CD4-positive, alpha-beta T cell treated with Interleukin-21 for 1 hour (primary cell): ENCODE data around the gene OSBP2.

Experiments
- DNase-seq: peaks from one replicate; pipeline ENCODE4 v3.0.0-alpha.2; 2020

The OSBP2 gene

DNA sequence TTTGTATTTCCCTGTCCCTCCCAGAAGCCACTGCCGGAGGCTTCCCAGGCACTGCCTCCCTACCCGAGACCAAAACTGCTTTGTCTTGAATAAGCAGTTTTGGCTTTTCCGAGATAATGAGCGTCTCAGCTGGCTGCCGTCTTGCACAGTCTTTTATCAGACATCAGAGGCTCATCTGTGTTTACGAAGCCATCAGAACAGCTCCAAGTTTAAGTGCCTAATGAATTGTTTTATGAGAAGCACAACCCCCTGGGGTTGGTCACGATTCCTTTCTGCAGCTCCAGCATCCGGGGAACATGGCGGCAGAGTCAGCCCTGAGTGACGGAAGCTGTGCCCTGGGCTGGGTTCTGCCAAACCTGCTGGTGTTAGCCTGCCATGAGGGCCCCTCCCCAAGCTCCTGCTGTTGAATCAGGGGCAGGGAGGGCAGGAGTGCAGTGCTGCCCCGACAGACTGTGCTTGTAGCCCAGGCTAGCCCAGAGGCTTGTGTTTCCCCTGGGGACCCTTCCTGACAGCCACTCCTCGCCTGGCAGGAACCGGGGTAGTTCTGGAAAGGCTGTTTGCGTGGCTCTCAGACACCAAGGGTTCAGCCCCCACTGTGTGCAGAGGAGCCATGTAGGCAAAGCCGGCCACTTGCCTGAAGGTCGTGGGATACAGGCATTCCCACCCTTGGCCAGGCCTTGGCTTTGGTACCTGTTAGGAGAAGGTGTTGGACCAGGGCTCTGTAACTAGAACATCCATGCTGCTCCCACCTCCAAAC, 177.8 kb downstream of the OSBP2 start:
- no peak for DNase-seq

DNA sequence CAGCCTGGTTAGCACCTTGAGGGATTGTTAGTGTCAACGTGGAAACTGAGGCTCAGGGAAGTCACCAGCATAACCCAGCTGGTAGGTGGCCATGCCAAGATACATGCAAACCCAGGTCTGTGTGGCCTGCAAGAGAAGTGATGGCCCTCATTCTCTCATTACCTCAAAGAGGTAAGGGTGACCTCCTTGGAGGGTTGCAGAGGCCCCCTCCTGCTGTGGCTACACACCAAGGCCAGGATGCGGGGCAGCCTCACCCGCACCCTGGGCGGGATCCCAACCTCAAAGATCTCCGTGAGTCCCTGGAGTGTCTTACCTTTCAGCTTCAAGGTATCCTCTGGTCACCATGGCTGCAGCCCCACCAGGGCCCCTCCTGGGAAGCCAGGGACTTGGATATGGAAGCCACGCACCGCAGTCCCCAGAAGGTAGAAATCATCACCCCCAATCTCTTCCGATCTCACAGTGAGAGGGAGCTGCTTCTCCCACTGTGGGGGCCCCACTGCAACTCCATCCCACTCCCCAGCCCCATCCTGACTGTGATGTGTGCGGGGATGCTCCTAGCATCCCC, 178.5 kb downstream of the OSBP2 start:
- no peak for DNase-seq

DNA sequence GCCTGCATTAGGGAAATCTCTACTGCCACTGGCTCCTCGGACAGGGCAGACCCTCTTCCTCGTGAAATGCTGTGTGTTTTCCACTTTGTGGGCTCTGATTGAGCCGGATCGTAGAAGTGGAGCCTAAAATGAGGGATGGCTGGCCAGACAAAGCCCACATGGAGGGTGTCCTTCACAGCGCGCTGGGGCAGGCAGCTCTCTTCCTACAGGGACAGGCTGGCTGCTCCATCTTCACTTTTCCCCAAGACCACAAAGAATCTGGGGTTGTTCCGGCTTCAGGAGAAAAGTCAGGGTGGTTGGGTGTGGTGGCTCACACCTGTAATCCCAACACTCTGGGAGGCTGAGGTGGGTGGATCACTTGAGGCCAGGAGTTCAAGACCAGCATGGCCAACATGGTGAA, 179.0 kb downstream of the OSBP2 start:
- DNase-seq, result no peak

DNA sequence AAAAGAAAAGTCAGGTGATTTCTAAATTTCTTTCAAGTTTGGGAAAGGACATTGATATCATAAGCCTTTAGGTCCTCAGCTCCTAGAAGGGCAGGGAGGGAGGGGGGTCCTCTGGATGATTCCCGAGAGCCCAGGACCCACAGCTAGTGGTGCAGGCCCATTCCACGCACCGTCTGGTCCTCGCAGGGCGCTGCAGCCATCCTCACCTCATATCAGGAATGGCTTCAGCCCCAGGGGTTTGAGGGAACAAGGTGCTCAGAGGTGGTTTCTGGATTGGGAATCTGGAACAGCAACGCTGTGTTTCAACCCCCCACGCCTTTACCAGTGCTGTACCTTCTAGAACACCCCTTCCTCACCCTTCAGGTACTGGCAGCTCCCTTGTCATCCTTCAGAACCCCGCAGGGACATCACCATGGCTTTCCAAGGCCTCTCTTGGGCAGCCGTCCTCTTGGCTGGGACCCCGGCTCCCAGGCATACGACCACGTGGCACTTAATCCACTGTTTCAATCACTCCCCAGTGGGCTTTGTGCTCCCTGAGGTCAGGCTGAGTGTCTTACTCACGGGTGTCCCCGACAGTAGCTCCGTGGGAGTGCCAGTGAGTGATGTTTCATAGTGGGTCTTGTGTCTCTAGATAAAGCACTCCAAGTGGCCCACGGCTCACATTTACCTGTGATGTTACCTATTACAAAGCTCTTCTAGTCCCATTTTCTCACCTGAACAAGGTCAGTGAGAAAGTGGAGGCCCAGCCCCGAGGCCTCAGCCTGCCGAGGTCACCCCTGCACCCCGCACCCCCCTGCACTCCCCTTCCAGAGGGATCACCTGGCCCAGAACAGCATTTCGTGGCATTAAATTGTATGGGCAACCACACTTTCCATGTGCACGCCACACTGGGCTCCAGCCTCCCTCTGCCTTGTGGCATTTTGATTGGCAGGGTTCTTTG, 180.0 kb downstream of the OSBP2 start:
- no peak for DNase-seq

DNA sequence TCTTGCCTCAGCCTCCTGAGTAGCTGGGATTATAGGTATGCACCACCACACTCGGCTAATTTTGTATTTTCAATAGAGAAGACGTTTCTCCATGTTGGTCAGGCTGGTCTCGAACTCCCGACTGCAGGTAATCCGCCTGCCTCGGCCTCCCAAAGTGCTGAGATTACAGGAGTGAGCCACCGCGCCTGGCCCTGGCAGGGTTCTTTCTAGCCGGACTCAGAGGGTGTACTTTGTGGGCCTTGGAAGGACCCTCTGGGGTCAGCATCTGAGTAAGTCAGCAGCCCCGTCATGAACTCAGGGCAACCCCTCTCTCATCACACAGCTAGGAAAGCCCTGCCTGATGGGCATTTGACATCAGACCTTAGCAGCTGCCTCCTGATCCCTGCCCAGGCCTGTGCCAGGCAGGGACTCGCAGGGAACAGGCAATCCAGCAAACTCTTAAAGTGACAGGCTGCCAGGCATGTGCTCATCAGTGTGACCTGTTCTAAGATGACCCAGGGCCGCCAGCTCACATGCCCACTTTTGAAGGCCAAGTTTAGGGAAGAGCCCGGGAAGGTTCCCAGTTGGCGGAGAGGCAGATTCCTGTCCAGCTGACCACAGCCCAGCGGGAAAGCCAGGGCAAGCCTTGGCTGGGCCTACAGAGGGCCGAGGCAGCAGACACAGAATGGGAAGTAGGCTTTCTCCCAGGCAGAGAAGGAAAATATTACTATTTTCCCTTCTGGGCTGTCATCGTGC, 181.0 kb downstream of the OSBP2 start:
- DNase-seq, result no peak

DNA sequence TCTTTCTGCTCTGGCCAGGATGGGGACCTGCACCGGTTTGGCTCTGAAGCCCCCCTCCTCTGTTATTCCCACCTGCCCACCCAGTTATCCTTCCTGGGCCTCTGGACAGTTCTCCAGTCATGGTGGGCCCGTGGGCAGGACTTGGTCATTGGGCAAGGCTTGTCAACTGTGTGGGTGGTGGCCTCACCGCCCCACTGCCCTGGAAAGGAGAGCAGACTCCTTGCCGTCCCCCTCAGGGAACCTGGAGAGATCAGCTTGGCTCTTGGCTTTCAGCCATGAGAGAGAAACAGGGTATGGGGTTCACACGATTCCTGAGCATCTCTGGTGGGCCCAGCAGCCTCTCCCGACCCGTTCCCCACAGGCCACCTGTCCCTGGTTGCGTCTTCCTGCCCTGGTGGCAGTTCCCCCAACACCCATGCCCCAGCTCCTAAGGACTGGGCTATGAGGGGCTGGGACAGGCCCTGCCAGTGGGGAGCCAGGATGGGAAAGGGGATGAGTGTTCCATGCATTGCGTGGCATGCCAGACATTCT, 181.6 kb downstream of the OSBP2 start:
- DNase-seq, result no peak

DNA sequence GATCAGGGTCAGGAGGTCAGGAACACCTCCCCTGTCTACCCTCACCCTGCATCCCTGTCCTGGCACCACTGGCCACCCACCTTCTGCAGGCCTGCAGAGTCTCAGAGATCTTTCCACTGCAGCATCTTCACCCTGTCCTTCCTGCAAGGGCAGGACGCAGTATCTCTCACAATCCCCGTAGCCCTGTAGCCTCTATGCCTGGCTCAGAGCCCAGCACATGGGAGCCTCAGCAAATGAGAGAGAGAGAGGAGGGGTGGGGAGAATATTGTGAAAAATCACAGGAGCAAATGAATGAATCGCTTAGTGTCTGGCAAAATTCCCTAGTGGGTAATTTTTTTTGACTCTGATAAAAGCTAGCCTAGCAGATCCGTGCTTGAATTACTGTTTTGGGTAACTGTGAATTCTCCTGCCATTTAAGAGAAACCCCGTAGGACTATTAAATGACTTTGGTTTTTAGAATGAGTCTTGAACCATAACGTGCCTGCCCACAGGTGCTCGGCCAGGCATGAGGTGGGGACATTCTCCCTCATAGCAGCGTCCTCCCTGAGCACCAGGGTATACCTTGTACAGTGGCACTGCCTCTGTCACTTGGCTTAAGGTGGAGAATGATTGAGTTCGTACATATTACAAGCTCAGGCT, 182.4 kb downstream of the OSBP2 start:
- no peak for DNase-seq

DNA sequence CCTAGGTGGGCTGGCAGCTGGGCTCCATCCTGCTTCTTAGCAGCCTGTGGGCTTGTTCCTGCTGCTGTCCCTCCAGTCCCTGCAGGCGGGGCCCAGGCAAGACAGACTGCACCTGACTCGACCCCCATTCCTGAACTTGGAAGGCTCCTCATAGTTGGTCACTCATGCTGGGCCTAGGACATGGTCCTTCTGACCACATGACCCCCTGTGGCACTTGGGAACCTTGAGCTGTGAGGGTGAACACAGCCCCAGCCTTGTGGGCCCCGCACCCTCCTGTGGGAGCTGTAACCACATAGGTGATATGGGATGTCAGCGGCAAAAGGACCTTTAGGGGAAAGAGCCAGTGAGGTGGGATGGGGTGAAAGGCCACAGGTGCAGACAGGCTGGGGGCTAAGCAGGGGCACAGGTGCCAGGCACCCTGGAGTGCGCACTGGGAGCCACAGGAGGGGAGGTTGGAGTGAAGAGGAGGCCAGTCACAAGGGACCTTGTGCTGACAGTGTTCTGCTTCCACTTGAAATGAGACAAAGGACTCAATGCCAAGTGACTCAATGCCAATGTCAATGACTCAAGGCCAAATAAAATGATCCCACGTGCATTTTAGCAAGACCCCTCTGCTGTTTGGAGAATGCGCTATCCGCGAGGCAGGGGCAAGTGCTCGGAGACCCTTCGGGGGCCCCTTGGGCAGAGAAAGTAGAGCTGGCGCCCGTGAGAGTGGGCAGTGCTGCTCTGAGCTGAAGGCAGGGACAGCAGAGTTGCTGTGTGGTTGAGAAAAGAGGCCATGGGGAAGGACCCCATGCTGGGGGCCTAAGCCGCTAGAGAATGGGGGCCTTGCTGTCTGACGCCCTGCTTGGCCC, 183.2 kb downstream of the OSBP2 start:
- no peak for DNase-seq

DNA sequence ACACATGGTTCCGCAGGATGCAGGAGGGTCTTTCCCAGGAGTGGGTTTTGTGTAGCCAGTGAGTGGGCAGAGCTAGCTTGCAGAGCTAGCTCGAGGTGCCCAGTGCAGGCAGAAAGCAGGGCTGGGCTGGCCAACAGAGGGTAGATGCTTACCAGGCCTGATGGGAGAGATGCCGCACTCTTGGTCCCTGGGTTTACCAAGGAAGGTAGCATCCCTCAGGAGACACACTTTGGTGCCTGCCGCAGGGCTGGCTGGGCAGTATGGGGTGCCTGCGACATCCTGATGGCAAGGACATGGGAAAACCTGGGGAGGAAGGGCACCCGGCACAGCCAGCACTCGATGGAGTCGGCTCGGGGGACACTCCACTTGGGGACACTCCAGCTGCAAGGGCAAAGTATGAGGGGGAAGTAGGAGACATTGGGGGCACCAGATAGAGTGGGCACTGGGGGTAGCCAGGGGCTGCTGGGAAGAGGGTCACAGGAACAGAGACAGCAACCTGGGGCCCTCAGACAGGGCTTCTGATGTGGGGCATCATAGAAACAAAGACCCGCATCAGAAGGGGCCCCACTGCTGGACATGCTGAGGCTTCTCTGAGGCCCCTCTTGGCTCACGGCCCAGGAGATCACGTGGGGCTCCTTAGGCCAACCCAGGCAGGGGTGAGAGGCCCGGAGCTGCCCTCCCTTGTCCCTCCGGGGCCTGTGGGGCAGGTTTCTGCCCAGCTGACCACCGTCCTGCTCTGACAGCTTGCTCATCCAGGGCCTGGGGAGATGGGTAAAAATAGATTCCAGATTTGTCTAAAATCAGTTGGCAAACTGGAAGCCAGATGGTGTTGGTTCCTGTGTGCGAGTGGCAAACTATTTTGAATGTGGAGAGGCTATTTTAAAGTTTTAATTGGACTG, 184.1 kb downstream of the OSBP2 start:
- DNase-seq, result no peak

DNA sequence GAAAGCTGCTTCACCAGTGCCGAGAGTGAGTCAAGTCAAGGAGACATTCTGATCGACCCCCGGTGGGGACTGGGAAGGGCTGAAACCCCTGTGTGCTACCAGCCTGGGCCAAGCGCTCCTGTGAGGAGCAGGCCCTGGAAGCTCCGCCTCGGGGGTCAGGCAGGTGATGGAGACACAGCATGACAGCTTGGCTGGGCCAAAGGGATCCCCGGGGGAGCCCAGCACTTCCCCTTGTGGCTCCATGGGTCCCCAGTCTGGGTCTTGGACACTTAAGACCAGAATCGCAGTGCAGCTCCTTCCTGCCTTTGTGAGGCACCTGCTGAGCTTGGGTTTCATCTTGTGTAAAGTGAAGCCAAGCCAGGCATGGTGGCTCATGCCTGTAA, 184.7 kb downstream of the OSBP2 start:
- DNase-seq, result no peak

DNA sequence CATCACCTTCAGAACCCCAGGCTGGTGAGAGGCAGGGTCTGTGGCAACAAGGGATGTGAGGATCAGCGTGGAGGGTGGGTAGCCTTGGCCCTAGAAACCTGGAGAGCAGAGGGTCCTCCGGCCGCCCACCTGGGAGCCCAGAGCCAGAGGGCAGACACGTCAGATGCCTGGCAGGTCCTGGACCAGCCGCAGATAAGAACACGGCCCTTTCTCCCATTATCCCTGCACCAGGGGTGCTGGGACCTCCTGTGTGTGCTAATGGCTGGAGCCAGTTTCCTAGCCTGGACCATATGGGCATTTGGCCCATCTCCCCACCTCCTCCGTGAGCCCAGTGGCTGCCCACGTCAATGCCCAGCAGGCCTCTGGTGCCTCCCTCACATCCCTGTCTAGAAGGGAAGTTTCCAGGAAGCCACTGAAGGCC, 185.5 kb downstream of the OSBP2 start:
- DNase-seq, result no peak

DNA sequence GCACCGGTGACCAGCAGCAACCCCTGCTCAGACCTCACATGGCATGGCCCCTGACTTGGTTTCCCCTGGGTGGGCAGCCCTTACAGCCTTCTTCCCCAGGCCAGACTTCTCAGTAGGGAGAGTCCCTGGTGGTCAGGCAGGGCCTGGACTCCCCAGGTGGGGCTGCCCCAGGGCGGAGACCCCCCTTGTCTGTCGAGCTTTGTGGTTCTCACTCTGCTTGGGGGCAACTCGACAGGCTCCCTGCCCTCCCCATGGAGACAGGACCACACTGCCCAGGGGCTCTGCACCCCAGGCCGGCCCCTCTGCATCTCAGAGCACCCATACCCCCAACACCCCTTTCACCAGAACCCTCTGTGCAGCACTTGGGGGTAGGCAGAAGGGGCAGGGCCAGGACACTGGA, 186.2 kb downstream of the OSBP2 start:
- DNase-seq, result no peak

DNA sequence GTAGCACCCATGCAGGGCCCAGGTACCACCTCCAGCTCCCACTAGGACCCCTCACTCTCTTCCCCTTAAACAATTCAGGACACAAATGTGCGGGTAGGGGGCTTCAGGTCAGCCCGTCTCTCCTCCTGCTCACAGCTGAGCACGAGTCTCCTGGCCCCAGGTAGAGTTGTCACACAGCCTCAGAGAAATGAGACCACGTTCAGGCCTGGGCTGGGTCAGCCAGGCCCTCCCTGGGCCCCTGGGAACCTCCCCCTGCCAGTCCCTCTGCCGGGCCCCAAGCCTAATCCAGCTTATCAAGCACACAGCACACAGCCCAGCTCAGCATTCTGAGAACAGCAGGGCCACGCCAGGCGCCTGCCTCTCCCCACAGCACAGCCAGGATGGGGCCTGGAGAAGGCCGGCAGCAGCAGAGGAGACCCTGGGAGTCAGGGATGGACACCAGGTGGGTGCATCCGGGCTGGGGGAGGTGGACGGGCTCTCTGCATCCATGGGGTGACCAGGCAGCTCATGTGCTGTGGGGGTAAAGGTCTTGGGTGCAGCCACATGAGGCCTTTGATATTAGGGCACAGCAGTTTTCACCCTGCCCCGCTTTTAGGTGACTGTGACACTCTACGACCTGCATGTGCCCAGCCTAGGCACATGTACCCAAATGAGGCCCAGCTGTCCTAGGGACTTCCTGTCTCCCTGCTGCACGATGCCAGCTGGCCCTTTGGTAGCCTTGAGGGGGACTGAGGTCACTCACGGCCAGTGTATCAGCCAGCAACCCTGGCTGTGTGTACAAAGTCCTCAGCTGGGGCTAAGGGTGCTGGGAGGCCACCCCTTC, 186.9 kb downstream of the OSBP2 start:
- DNase-seq, result no peak

DNA sequence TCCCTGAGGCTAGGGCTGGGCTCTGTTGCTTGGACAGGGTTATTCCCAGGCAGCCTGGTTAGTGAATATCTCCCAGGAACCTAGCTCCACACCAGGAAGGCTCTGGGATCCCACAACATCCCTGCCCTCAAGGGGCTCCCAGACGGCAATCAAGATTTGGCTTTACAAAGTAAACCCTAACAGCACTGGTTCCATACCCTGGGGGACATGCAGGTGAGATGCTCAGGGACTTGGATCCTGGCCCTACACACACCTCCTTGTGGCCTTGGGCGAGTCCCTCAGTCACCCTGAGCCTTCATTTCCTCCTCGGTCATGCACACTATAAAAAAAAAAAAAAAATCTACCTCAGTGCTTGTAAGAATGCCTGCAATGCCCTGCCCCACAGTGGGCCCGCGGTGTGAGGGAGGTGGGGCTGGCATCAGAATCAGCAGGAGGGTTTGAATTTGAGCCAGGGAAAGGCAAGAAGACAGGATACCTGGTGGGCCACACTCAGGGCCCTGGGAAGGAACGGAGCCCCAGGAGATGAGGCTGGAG, 187.6 kb downstream of the OSBP2 start:
- no peak for DNase-seq

DNA sequence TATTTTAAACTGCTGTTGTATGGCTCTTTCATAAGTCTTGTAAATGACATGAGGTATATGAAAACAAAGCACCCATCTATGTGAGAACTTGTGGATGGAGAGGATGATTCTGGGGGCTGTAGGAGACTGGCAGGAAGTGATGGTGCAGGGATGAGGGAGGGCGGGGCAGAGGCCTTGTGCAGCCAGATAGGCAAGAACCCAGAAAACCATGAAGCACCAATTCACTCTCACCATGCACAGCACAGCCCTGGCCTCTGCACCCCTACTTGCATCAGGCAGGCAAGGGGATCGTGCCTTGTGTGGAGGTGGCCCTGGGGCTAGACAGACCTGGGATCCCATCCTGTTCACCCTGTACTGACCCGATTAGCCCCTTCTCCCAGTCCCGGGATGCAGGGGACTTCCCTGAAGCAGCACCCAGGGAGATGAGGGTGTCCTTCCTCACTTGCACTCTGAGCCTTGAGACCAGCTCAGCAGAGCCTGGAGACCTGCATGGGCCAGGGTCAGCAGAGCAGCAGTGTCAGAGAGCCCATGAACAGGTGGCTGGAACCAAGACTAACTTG, 188.4 kb downstream of the OSBP2 start:
- no peak for DNase-seq

DNA sequence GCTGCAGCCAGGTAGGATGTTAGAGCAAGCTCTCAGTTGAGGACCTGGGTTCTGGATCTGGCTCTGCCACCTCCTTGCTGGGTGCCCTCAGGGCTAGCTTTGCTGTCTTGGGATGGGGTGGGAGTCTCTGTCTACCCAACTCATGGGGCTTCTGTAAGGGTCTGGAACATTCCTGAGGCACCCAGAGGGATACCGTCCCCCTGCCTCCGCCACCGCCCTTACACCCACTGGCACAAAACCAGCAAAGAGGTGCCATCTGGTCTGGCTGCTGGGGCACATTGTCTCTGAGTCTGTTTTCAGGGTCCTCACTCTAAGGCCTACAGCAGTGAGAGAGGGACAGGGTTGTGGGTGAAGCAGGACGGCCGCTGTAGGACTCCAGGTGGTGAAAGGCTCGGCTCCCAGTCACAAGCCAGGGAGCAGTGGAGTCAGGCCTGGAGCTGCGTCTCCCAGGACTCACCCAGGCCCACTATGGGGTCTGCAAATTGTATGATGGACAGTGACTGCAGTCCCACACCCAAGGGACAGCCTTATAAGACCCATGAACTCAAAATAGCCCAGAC, 189.0 kb downstream of the OSBP2 start:
- no peak for DNase-seq

DNA sequence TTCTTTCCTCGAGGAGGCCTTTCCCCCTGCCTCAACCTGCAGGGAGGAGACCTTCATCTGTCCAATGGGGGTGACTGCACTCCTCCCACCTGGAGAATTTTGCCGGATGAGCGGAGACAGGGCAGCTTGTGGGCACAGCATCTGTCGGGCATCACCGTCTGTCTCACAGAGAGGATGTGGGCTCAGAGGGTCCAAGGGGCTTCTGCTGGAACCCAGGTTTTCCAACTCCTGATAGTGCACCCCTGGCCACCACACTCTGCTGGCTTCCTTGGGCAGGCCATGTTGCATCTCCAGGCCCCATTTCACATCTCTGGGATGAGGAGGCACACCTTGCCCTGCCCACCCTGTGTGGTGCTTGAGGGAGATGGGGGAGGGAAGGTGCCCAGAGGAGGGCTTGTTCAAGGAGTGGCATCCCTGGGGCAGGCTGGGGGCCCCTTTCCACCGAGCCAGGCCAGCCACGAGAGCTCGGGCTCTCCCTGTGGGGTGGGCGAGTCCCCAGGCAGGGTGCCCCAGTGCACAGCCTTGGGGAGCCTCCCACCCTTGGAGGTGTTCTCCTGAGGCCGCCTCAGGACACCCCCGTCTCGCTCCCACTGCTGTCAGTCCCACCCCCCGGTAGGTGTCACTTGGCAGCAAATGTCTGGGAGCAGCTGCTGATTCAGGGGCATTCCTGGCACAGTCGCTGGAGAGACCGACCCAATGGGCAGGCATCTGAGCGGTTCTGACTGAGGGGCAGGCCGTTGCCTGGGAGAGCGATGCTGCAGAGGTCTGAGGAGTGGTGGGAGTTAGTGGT, 189.7 kb downstream of the OSBP2 start:
- no peak for DNase-seq

DNA sequence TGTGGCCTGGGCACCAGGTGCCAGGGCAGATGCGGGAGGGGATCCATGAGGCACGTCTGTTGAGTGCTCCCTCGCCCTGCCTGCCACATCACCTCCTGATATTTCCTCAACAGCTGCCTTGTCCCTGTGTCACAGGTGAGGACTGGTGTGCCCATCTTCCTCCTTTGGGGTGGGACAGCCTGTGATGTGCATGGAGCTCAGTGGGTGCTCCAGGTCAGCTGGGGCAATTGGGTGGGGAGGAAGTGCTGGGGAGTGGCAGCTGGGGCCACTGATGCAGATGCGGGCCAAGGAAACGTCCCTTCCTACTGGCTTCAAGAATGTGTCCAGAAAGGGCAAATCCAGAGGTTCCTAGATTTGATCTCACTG, 190.3 kb downstream of the OSBP2 start:
- no peak for DNase-seq
